Raji (cell line): ENCODE data around the gene DLG5.

Source experiments
- POLR2A ChIP-seq: IDR thresholded peaks from 2 replicates; pipeline ENCODE4 v1.6.1; 2011; ENCODE audit warnings: low read depth, low read length, control low read depth; ENCODE audit not compliant: insufficient read depth

DLG5 gene

GRCh38 chr10:77820349-77820748 lies 106.2 kb downstream of the DLG5 start:
- TF ChIP-seq POLR2A = no peak

GRCh38 chr10:77819210-77820112 lies 107.1 kb downstream of the DLG5 start:
- no peak for TF ChIP-seq POLR2A

GRCh38 chr10:77818378-77818777 lies 108.2 kb downstream of the DLG5 start:
- TF ChIP-seq POLR2A = no peak

DNA sequence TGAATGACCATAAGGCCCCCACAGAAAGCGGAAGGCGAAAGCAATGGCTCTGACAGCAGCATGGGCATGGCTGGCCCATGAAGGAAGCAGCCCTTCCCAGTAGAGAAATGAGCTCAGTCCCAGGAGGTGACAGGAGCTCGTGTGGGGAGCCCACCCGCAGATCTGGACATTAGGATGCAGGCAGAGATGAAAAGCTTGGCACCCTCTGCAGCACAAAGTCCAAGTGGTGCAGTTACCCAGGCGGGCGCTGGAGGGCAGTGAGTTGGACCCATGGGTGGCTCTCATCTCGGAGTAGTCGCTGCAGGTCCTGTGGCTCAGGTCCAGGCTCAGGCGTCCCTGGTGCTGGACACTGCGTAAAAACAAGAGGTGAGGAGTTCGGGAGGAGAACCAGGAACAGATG lies 109.0 kb downstream of the DLG5 start:
- no peak for TF ChIP-seq POLR2A

- TF ChIP-seq POLR2A = no peak
Measured at GRCh38 chr10:77816311-77816710, 110.2 kb downstream of the DLG5 start.

DNA sequence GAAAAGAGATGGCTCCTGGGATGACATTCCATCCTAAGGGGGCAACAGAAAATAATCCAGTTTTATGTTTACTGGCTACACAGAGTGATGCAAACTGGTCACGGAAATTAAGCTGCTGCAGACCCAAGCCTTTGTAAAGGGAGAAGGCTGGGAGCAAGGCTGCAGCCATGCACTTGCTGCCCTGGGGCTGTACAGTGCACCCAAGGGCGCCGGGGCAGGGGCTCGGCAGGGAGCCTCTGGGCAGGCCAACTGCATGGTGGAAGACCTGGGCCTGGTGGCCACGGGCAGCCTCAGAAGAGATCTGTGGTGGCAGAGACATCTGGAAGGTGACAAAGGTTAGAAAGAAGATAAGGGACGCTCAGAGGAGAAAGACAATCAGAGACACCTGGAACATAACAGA lies 113.8 kb downstream of the DLG5 start:
- no peak for TF ChIP-seq POLR2A

GRCh38 chr10:77811831-77812430 lies 114.6 kb downstream of the DLG5 start:
- no peak for TF ChIP-seq POLR2A

DNA sequence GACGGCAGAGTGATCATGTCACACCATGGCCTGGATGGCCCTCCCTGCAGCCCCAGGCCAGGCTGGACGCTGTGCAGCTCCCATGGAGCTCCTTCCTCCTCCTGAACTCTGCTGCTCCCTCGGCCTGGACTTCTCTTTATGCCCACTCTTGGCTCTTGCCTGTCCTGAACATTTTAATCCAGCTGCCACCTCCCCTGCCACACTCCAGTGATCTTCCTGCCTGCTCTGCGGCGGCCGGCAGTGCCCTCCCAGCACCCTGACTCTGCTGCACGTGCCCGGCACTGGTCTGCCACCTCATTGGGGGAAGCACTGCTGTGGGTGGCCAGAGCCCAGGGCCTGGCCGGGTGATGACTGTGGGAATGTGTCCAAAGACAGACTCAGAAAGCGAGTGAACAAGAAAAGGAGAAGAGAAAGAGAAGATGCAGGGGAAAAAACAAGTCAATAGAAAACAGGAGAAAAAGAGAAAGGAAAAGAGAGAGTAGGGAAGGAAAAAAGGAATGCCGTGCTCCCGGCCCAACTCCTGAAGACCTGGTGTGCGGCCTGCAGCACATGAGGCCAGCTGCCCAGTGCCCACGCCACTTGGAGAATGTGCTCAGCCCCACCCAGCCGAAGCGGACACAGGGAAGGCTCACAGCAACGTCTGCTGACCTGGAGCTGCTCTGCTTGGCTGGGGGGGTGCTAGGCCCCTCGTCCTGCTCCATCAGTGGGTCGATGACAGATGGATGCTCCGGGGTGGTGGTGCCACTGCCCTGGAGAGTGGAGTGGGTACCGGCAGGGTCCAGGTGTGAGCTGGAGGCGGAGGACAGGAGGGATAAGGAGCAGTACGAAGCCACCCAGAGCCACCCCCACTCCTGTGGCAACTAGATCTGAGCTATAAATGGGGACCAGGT lies 115.9 kb downstream of the DLG5 start:
- no peak for TF ChIP-seq POLR2A

DNA sequence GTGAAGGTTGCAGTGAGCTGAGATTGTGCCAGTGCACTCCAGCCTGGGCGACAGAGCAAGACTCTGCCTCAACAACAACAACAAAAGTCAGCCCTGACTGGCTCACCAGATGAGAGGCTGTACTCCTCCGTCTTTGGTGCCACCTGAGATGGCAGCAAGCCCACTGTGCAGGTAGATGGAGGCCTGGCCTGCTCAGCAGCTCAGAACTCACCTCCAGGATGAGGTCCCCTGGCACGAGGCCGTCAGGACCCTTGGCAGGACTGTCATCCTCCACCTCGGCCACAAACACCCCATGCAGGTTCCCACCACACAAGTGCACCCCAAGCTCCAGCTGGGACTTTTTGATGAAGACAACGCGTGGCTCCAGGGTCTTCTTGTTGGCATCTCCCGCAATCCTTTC lies 117.2 kb downstream of the DLG5 start:
- no peak for TF ChIP-seq POLR2A

- no peak for TF ChIP-seq POLR2A
Measured at GRCh38 chr10:77807706-77808105, 118.8 kb downstream of the DLG5 start.

GRCh38 chr10:77806511-77807157 lies 119.9 kb downstream of the DLG5 start:
- no peak for TF ChIP-seq POLR2A

GRCh38 chr10:77805676-77806075 lies 120.9 kb downstream of the DLG5 start:
- no peak for TF ChIP-seq POLR2A

DNA sequence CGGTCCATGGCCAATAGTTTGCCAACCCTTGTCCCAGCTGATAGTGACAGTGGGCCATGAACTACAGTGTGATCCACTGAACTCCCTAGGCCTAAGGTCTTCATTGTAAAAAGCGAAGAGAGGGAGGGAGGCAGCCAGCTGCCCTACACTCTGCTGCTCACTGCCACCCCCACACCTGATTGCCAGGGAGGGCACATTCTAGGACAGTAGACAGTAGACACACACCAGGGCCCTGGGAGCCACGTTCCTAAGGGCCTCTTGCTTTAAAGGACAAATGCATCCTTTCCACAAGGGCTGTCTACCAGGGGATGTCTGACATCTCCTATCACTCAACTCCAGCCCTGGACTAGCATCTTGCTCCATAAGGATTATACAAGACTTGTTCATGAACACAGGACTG lies 122.2 kb downstream of the DLG5 start:
- TF ChIP-seq POLR2A = no peak

DNA sequence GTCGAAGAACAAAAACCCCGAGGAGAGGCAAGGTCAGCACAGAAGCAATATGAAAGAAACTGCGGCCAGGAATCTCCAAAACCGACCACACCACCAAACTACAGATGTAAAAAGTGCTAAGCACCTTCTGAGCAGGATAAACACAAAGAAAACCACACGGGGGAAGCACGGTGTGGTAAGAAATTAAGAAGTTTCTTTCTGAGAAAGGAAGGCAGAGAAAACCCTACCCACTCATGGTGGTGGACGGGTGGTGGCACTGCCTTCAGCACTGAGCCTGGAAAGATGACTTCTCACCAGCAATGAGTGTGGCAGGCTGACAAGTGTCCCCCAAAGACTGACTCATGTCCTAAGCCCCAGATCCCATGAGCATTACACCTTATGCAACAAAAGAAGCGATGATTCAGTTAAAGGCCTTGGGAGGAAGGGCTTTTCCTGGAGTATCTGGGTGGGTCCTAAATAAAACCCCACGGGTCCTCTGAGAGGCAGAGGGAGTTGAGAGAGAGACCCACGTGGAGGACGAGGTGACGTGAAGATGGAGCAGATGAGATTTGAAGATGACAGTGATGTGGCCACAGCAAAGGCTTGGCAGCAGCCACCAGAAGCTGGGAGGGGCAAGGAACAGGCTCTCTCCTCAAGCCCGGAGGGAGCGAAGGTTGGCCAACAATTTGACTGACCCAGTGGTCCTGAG lies 124.9 kb downstream of the DLG5 start:
- TF ChIP-seq POLR2A = no peak
